SKM-1 (cell line): ENCODE data around the gene SLC25A12.
"Not testable (repeated sequence)": the region's sequence is repeated elsewhere in the genome, so short reads cannot be mapped to it uniquely, and the experiment has no call there.

Source experiments
- DNase-seq: peaks from one replicate; lab custom pipeline; 2025; ENCODE audit not compliant: unreplicated experiment; lab: John Stamatoyannopoulos, UW

The SLC25A12 gene

GRCh38 chr2:171830039-171830438 lies 64.0 kb downstream of the SLC25A12 start:
- DNase-seq = no peak

GRCh38 chr2:171824086-171824485 lies 70.0 kb downstream of the SLC25A12 start:
- peak; percentile 65 for DNase-seq

- DNase-seq = peak; percentile 61
Observed at GRCh38 chr2:171822525-171823322, 71.3 kb downstream of the SLC25A12 start.

DNA sequence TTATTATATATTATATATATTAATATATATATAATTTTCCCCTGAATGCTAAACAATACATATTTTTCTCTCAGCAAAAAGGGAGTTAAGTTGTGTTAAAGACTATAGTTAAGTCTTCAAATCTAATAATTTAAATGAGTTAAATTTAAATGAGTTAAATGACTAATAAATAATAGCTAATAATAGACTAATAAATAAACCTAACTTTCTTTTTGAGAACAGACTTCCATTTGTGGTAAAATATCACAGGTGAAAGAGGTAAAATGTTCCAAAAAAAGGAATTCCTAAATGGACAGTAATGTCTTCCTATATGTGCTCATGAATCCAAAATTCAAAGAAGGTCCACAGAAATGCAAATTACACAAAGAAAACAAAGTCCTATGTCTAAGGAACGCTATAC lies 74.6 kb downstream of the SLC25A12 start:
- no peak for DNase-seq

GRCh38 chr2:171814883-171815282 lies 79.2 kb downstream of the SLC25A12 start:
- DNase-seq = no peak

DNA sequence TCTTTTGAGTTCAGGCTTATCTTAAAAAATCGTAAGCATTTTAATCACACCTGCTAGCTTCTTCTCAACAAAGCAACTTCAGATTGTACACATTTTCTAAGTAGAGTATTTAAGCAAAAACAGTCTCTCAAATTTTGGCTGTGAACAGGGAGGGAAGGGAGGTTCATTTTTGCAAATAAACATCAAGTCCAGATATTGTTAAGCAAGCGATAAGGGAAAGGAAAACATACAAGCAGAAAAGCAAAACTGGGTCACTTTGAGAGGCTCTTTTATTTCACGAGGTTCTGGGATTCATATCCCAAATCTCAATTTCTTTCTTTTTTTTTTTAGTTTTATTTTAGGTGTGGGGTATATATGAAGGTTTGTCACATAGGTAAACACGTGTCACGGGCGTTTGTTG lies 79.9 kb downstream of the SLC25A12 start:
- DNase-seq = no peak

- no peak for DNase-seq
Observed at GRCh38 chr2:171813729-171814128, 80.3 kb downstream of the SLC25A12 start.

GRCh38 chr2:171813126-171813525 lies 80.9 kb downstream of the SLC25A12 start:
- DNase-seq = no peak

DNA sequence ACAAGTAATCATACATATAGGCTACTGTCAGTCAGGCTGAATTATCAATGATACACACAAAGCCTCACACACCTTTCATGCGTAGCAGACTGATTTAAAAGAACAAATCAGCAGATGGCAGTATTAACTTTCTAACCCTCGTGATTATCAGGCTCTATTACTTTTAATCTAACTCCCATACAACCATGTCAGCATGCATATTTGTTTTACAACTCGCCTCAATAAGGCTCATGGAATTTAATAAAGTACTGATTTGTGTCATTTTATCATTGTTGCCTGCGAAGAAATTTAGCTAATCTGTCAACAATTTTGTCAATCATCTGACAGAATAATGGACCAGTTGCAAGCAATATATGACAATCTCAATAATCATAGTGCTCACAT lies 82.8 kb downstream of the SLC25A12 start:
- DNase-seq = no peak

DNA sequence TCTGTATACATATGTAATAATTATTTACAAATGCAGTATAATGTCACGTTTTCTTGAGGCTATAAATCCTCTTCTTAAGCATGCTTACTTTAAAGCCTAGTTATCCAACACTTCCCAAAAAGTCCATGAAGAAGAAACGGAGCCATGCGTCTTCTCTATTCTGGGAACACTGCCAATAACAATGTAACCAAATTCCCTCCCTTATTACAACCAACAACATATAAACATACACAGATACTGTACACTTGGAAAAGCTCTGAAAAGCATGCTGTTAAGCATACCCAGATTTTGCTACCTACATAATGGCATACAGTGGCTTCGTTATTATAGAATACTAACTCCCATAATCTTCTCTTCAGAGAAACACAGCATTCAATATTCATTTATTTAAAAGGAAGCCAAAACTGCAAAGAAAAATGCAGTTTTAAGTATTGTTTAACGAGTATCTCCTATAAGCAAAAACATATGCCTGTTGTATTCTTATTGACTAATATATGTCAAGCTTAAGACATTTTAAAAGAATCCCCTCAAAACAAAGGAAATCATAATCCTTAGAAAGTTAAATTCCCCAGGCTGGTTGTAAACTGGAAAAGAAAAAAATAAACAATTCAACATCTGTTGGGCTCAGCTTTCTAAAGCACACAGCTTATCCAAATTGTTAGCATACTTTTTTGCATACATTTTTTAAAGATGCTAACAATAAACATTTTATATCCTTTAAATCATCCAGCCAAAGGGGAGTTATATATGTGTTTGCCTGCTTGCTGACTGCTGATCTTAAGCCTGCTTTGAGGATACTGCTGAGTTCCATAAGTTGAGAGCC lies 83.4 kb downstream of the SLC25A12 start:
- DNase-seq = no peak

DNA sequence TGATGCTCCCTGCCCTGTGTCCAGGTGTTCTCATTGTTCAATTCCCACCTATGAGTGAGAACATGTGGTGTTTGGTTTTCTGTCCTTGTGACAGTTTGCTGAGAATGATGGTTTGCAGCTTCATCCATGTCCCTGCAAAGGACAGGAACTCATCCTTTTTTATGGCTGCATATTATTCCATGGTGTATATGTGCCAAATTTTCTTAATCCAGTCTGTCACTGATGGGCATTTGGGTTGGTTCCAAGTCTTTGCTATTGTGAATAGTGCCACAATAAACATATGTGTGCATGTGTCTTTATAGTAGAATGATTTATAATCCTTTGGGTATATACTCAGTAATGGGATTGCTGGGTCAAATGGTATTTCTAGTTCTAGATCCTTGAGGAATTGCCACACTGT lies 85.2 kb downstream of the SLC25A12 start:
- DNase-seq = not testable (repeated sequence)

- no peak for DNase-seq
Observed at GRCh38 chr2:171807831-171808393, 86.1 kb downstream of the SLC25A12 start.

- no peak for DNase-seq
Observed at GRCh38 chr2:171807119-171807518, 86.9 kb downstream of the SLC25A12 start.

GRCh38 chr2:171804456-171804855 lies 89.6 kb downstream of the SLC25A12 start:
- DNase-seq = no peak

GRCh38 chr2:171803757-171804156 lies 90.3 kb downstream of the SLC25A12 start:
- DNase-seq = no peak

DNA sequence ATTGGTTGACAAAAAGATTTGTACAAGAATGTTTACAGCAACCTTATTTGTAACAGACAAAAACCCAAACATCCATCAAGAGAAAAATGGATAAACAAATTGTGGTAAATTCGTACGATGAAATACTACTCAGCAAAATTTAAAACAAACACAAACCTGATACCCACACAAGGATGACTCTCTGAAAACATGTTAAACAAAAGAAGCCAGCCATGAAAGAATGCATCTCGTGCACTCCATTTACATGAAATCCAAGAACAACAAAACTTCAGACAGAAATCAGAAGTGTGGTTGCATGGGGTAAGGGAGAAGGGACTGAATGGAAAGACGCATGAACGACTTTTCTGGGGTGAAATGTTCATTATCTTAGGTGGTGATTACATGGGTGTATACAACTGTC lies 93.4 kb downstream of the SLC25A12 start:
- DNase-seq = no peak

DNA sequence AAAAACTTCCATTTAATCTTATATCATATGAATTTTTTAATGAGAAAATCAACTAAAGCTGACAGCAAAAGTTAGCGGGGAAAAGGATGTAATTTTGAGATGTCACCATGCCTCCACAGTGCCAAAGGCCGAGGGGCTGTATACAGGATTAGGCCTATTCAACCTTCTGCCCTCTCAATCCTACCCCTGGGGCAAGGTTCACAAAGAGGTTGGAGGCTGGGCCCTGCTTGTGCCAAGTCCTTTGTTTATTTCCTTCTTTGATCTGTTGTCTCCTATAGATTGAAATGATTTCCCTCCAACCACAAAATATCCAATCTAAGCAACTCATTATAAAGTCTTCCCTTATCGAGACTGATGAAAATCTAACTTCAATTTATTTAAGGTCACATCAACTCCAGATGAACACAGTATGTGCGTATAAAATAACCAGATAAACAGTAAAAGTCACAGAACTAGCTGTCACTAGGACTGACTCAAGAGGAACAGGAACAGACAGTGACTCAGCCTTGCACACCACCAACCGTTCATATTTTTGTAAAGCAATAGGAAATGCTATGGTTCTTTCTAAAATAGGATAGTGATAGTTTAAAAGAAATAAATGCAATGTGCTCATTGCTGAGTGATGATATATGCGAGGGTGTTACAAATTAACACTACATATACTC lies 95.8 kb downstream of the SLC25A12 start:
- no peak for DNase-seq

GRCh38 chr2:171794918-171795317 lies 99.1 kb downstream of the SLC25A12 start:
- no peak for DNase-seq

GRCh38 chr2:171793691-171794678 lies 100.1 kb downstream of the SLC25A12 start:
- no peak for DNase-seq

DNA sequence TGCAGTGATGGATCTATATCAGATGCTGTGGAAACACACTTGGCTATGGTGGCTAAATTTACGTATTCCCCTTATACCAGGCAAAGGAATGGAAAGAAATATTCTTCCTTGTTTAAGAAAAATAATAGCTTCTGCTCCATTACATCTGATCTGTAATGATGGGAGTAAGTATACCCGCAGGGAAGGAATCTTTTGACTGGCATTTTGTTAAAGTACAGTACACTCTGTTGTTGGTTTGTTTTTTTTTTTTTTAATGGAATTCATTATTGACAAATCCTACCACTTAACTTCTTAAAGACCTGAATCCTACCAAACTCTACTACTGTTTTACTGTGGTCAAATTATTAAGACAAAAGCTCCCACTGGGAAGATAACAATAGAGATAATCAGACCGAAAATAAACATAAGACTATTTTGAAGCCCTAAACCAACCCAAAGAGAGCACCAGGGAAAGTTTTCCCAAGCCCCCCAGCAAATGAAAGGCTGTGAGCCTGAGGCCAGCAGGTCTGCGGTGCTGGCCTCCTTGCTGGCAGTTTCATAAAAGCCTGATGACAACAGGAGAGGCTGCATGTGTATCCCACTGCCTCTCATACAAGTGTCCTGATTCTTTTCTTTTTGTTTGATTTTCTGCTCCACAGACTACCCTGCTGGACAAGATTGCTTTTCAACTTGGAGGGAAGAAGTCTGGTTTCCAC lies 101.0 kb downstream of the SLC25A12 start:
- DNase-seq = no peak
